ENCODE data around the gene SRF.

DNA sequence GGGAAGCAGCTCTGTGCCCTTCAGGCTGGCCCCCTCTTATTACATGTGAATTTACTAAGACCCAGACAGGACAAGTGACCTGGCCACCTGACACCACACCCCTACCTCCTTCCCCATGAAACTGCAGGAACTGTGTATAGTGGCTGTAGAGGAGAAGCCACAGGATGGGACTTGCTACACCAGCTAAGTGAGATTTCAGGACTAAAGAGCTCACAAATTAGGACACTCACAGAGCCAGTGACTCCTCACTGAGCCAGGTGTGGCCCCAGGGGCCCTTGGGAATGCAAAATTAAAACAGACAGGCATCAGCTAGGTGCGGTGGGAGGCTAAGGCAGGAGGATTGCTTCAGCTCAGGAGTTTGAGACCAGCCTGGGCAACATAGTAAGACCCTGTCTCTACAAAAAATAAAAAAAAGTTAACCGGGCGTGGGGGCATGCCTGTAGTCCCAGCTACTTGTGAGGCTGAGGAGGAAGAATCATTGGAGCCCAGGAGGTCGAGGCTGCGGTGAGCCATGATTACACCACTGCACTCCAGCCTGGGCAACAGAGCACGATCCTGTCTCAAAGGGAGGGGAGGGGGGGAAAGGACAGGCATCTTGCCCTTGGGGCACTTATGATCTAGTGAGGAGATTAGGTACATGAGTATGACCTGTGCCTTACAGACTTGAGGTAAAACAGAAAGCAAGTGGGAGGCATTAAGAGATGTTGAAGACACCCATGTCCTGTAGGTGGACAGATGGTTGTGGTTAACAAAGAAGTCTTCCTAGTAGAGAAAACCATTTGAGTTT lies 23.2 kb upstream of the SRF start:
- TF ChIP-seq, protein P1, sequence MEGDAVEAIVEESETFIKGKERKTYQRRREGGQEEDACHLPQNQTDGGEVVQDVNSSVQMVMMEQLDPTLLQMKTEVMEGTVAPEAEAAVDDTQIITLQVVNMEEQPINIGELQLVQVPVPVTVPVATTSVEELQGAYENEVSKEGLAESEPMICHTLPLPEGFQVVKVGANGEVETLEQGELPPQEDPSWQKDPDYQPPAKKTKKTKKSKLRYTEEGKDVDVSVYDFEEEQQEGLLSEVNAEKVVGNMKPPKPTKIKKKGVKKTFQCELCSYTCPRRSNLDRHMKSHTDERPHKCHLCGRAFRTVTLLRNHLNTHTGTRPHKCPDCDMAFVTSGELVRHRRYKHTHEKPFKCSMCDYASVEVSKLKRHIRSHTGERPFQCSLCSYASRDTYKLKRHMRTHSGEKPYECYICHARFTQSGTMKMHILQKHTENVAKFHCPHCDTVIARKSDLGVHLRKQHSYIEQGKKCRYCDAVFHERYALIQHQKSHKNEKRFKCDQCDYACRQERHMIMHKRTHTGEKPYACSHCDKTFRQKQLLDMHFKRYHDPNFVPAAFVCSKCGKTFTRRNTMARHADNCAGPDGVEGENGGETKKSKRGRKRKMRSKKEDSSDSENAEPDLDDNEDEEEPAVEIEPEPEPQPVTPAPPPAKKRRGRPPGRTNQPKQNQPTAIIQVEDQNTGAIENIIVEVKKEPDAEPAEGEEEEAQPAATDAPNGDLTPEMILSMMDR (IDR thresholded peaks at IDR 0.05), result no peak
- TF ChIP-seq POLR2A (IDR thresholded peaks at IDR 0.05), result no peak

All from body of pancreas (tissue), 4 donors.